ENCODE measurements around the gene DLL1.
"Not testable (repeated sequence)": the region's sequence is repeated elsewhere in the genome, so short reads cannot be mapped to it uniquely, and the experiment has no call there.

The DLL1 gene

GRCh38 chr6:170290296-170291128, at the start of gene DLL1:
TSS of gene DLL1 (minus strand) at chr6:170291078. CDS start at chr6:170290139, 939 bp downstream.
- no peak for DNase-seq

GRCh38 chr6:170335199-170335598, 44.3 kb upstream of the DLL1 start:
- DNase-seq = not testable (repeated sequence)

GRCh38 chr6:170329321-170329720, 38.4 kb upstream of the DLL1 start:
- DNase-seq = no peak

GRCh38 chr6:170317718-170318117, 26.8 kb upstream of the DLL1 start:
- DNase-seq = no peak

GRCh38 chr6:170317076-170317475, 26.2 kb upstream of the DLL1 start:
- DNase-seq = no peak

- DNase-seq = no peak
Observed at GRCh38 chr6:170316071-170316470, 25.2 kb upstream of the DLL1 start.

- no peak for DNase-seq
Observed at GRCh38 chr6:170314983-170315382, 24.1 kb upstream of the DLL1 start.

- no peak for DNase-seq
Observed at GRCh38 chr6:170313716-170314295, 22.9 kb upstream of the DLL1 start.

GRCh38 chr6:170312876-170313275, 22.0 kb upstream of the DLL1 start:
- no peak for DNase-seq

- no peak for DNase-seq
Observed at GRCh38 chr6:170311696-170312095, 20.8 kb upstream of the DLL1 start.

GRCh38 chr6:170308761-170309160, 17.9 kb upstream of the DLL1 start:
- DNase-seq = no peak

- DNase-seq = no peak
Observed at GRCh38 chr6:170307080-170307545, 16.2 kb upstream of the DLL1 start.

GRCh38 chr6:170306324-170307079, 15.6 kb upstream of the DLL1 start, which contains the start of gene FAM120B:
TSS of gene FAM120B (plus strand) at chr6:170306758. CDS start at chr6:170317391, 10,633 bp downstream.
- peak; percentile 74 to 94 for DNase-seq

GRCh38 chr6:170305805-170306323, 15.0 kb upstream of the DLL1 start:
- no peak for DNase-seq

GRCh38 chr6:170301184-170301583, 10.3 kb upstream of the DLL1 start:
- no peak for DNase-seq

- DNase-seq = no peak
Observed at GRCh38 chr6:170298688-170299087, 7.8 kb upstream of the DLL1 start.

- no peak for DNase-seq
Observed at GRCh38 chr6:170297576-170298330, 6.9 kb upstream of the DLL1 start.

- no peak for DNase-seq
Observed at GRCh38 chr6:170296746-170297575, 6.1 kb upstream of the DLL1 start.

- no peak for DNase-seq
Observed at GRCh38 chr6:170296423-170296745, 5.5 kb upstream of the DLL1 start.

- no peak for DNase-seq
Observed at GRCh38 chr6:170295510-170296422, 4.9 kb upstream of the DLL1 start.

All from NCI-H446 (cell line).